GM19351 (cell line): ENCODE results near the gene CDCA7L.
A peak's percentile ranks its signal among the peaks of the same experiment; 100 is the strongest.
"Not testable (repeated sequence)": the region's sequence is repeated elsewhere in the genome, so short reads cannot be mapped to it uniquely, and the experiment has no call there.

Experiments used
- ATAC-seq: cut with Tn5 transposase; IDR thresholded peaks from one replicate; pipeline ENCODE4 v1.9.1; 2021; ENCODE audit warnings: mild to moderate bottlenecking, moderate library complexity; ENCODE audit not compliant: unreplicated experiment

CDCA7L gene

GRCh38 chr7:21911341-21911875 is 34.3 kb downstream of the CDCA7L start:
- no peak for ATAC-seq

- no peak for ATAC-seq
Measured at GRCh38 chr7:21910253-21910652, 35.4 kb downstream of the CDCA7L start.

DNA sequence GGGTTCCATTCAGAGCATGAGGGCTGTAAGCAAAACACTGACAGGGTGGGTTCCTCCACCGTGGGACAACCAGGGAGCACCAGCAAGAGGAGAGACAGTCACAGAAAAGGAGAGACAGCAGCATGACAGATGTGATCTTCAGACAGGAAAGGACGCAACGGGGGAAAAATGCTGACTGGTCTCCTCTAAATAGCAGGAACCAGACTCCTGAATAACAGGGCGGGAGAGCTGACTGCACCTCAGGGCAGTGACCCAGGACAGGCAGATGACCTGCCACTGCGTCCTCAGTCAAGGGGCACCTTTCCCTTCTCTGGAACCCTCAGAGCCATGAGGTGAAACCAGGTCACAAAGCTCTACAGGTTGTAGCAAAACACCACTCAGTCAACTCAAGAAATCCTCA is 37.0 kb downstream of the CDCA7L start:
- ATAC-seq, result no peak

- no peak for ATAC-seq
Measured at GRCh38 chr7:21903020-21903786, 42.5 kb downstream of the CDCA7L start.

DNA sequence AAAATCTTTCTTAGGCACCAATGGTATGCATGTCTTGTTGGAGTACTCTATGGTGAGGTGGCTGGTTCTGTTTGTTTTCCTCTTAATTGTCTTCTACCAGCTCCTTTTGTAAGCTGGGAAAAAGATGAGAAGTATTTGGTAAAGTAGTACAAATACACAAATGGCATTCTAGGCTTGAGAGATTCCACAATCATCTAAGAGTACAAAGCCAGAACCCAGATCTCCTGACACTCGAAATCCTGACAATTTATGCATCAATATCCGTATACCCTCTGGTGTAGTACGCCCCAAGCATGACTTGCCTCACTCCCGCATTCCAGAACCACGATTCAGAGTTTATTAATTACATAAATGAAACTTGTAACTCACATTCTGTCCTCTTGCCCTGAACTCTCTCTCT is 43.5 kb downstream of the CDCA7L start:
- ATAC-seq, result no peak

GRCh38 chr7:21898265-21898930 is 47.3 kb downstream of the CDCA7L start:
- peak; percentile 96 for ATAC-seq

- no peak for ATAC-seq
Measured at GRCh38 chr7:21893401-21893800, 52.3 kb downstream of the CDCA7L start.

- ATAC-seq, result no peak
Measured at GRCh38 chr7:21891291-21891690, 54.4 kb downstream of the CDCA7L start.

GRCh38 chr7:21887779-21888178 is 57.9 kb downstream of the CDCA7L start:
- no peak for ATAC-seq

DNA sequence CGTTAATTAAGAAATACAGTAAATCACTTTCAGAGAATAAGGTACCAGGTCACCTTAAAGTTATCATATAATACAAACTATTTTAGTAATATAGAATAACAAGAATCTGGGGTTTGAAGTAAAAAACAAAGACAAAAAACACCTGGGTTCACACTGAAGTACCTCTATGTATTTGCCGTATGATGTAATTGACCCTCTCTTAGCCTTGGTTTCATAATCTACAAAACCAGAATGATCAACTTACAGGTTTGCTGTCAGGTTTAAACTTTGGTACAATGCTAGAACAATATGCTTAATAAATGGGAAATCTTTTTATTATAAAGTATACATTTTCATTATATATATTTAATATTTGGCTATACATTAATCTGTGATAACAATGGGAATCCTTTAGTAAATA is 58.3 kb downstream of the CDCA7L start:
- ATAC-seq, result no peak

DNA sequence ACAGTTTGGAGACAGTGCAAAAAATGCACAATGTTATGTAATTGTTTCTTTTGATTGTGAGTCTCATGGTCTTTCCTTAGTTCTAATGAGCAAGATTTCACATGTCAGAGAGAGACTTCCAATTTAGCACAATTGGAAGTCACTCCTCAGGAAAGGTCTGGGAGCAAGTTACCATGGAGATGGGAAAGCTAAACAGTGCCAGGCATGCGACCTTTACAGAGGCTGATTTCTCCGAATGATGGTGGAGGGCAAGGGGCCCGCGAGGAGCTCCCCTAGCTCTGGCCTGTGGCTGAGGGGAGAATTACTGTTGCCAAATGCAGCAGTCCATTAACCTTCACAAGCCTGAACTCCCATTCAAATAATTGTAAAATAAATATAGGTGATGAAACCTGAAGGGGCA is 59.3 kb downstream of the CDCA7L start:
- no peak for ATAC-seq

DNA sequence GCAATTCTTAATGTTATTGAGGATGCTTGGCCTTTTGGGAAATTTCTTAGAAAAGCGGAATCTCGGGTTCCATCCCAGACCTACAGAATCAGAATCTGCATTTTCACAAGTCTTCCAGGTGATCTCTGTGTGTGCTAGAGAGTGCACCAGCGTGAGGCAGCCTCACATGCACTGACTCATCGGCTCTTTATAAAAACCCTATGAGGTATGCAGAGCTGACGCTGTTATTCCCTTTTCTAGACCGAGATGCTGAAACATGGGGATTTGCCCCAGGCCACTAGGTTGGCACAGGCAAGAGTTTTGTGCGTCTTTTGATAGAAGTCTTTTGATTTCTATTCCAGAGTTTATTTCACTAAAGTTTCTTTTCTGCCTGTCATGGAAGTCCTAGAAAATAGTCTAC is 61.2 kb downstream of the CDCA7L start:
- ATAC-seq, result no peak

GRCh38 chr7:21883501-21883900 is 62.2 kb downstream of the CDCA7L start:
- not testable (repeated sequence) for ATAC-seq

GRCh38 chr7:21883069-21883468 is 62.6 kb downstream of the CDCA7L start:
- no peak for ATAC-seq

DNA sequence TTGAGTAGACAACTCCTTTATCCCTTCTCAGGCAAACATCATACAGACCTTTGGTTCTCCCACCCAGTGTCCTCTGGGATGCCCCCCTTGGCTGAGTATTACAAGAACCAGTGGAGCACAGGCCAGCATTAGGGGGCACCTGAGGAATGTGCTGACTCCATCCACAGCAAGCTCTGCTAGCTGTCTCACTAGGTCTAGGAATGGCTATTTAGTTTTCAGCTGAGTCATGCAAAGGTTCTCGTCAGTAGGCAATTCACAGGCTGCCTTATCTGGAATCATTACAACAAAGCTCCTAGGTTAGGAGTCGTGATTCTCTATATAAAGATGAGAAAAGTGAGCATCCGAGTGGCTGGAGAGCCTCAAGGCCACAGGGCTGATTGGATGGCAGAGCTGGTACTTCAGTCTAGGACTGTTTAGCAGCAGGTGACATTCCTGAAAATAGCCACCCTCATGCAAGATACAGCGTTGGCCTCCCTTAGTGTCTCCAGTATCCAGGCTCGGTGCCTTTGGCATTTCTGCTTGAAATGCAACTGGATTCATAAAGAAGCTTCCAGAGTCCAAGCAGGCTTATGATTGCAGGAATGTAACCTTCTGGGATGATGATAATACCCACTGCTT is 75.8 kb downstream of the CDCA7L start:
- ATAC-seq, result no peak

DNA sequence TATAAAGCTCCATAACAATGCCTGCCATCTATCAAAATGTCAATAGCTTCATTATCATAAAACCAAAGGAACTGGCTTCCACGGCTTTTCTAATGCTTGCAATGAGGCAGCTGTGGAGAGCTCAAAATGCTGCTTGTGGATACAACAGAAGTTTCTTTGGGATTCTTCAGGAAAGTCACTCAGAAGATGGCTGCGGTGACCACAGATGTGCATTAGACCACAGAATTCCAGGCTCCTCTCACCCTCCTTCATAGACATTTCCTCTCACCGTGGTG is 77.2 kb downstream of the CDCA7L start:
- ATAC-seq, result no peak

- no peak for ATAC-seq
Measured at GRCh38 chr7:21867816-21868575, 77.7 kb downstream of the CDCA7L start.

GRCh38 chr7:21867226-21867625 is 78.5 kb downstream of the CDCA7L start:
- ATAC-seq, result no peak

- no peak for ATAC-seq
Measured at GRCh38 chr7:21866731-21867130, 79.0 kb downstream of the CDCA7L start.

- not testable (repeated sequence) for ATAC-seq
Measured at GRCh38 chr7:21865631-21866204, 80.0 kb downstream of the CDCA7L start.

GRCh38 chr7:21851559-21851967 is 94.1 kb downstream of the CDCA7L start:
- no peak for ATAC-seq
